ENCODE results near the gene CSMD2.
"Not testable (repeated sequence)": the region's sequence is repeated elsewhere in the genome, so short reads cannot be mapped to it uniquely, and the experiment has no call there.

CSMD2 gene

GRCh38 chr1:34050709-34051485 lies 114.1 kb downstream of the CSMD2 start:
- no peak for DNase-seq

DNA sequence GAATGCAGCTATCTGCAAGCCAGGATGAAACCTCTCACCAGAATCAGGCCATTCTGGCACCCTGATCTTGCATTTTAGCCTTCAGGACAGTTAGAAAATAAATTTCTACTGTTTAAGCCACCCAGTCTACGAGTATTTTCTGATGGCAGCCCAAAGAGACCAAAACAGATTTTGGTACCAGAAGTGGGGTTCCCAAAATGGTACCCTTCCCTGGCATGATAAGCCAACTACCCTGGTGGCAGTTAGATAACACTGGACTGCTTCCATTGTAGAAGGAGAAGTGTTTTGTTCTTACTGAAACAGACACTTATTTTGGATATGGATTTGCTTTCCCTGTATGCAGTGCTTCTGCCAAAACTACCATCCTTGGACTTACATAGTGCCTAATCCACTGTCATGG lies 115.0 kb downstream of the CSMD2 start:
- DNase-seq: no peak

DNA sequence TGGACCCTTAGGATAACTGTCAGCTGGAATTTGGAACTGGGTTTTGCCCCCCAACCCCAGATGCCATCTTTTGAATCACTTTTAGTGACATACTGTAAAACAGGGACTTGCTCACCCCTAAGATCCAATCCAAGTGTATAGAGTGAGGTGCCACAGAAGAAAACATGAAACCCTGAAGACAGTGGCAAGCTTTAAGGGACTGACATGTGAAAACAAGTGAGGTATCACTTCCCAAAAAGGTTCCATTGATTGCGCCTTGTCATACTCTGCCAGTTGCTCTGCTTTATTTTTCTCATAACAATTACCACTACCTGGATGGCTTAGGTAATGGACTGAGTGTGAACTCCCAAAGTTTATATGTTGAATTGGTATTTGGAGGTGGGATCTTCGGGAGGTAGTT lies 115.6 kb downstream of the CSMD2 start:
- no peak for DNase-seq

DNA sequence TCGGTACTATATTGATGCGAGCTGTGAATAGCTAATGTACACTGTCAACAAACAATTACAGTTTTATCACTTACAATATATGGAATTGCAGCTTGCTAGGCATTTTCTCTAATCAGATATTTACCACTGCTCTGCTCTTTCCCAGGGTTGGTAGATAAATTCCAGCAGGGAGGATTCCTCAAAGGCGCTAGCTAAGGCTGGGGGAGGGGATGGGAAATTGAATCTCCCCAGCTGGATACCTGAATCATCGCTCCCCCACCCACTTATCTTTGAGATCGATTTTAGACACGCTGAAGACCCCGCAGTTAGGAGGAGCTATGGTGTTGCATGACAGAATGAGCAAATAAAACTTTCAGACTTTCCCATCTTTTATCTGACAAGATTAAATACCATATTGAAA lies 127.2 kb downstream of the CSMD2 start:
- no peak for DNase-seq

GRCh38 chr1:34037109-34037508 lies 127.9 kb downstream of the CSMD2 start:
- DNase-seq: no peak

- no peak for DNase-seq
Observed at GRCh38 chr1:34034036-34034435, 131.0 kb downstream of the CSMD2 start.

- DNase-seq: no peak
Observed at GRCh38 chr1:34029954-34030353, 135.1 kb downstream of the CSMD2 start.

DNA sequence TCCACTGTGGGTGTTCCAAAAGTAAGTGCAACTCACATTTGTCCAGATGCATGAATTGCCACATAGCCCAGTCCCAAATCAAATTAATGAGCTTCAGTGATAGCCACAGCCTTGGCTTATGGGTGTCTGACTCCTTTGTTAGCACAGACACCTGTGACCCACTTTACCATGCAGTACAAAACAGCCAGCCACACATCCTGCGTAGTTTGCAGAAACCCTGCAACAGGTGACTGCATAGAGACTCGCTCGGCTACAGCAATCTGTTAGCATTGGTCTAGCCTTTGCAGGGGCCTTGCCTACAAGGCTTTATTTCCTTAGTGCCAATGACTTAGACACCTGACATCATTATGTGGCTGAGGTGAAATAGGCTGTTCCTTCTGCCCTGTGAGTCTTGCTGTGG lies 135.5 kb downstream of the CSMD2 start:
- no peak for DNase-seq

GRCh38 chr1:34028381-34029055 lies 136.5 kb downstream of the CSMD2 start:
- DNase-seq: no peak

DNA sequence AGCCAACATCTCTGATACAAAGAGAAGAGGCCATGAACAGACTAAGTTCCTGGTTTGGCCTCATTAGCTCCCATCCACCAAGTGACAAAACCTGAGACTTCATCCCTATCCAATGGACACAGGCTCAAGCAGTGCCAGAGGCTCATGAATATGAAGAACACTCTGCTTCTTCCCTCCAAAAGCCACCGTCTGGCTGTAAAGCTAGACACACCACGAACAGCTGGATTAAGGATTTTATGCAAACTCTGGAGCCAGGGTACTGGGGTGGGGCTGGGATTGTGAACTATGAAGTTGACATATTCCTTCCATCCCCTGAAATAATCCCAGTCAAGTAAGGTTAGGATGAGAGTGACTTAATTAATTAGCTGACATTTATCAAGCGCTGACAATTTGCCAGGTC lies 139.4 kb downstream of the CSMD2 start:
- DNase-seq: no peak

DNA sequence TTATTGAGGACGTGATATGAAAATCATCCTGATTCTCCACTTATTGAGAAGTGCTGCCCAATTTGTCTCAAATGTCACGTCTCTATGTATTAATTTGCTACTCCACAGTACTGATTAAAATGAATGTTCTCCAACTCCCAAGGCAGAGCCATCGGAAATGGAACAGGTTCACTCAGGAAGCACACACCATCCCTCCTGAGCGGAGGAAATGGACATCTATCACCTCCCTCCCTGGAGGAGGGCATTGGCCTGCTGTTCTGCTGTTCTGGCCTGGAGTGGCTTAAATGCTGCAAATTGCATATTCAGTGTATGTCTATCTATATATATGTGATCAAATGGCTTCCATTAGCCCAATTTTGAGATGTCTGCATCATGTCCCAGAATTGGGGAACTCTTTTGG lies 140.5 kb downstream of the CSMD2 start:
- DNase-seq: no peak

GRCh38 chr1:34019741-34020552 lies 145.1 kb downstream of the CSMD2 start:
- DNase-seq: no peak

DNA sequence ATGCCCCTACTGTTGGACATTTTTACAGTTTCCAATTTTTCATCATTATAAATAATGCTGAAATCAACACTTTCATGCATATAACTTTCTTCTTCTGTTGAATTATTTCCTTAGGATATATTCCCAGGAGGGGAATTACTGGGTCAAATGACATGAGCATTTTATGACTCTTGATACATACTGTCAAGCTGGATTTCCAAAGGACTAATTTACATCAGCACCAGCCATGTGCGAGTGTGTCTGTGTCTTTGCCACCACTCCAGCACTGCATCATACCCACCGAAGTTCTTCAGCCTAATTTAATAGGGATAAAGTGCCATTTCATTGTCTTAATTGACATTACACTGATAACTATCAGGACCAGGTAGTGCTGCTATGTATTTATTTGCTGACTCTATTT lies 146.7 kb downstream of the CSMD2 start:
- no peak for DNase-seq

- DNase-seq: not testable (repeated sequence)
Observed at GRCh38 chr1:34016281-34016680, 148.7 kb downstream of the CSMD2 start.

DNA sequence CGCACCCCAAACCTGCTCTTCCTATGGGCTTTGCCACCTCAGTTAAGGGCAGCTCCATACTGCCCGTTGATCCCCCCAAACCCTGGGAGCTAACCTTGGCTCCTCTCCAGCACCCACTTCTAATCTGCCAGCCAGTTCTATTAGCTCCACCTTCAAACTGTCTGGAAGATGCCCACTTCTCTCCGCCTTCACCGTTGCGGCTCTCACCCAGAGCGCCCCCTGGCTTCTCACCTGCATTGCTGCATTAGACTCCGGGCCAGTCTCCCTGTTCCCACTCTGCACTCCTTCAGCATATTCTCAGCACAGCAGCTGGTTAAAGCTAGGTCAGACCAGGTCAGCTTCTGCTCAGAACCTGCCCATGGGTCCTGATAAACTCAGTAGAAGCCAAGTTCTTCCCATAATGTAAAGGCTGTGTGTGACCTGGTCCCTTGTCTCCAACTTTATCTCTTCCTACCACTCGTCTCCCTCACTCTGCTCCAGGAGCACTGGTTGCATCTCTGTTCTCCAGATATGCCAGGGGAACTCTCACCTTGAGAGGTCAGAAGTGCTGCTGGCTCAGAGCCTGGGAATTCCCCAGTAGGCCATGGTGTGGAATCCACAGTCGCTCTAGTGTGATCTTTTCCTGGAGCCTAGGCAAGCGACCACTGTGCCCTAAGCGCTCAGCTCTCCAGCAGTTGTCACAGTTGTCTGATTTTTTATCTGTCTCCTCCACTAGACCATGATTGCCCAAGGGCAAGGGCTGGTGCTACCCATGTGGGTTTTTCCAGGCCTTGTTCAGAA lies 150.9 kb downstream of the CSMD2 start:
- no peak for DNase-seq

- no peak for DNase-seq
Observed at GRCh38 chr1:34013136-34013535, 151.9 kb downstream of the CSMD2 start.

DNA sequence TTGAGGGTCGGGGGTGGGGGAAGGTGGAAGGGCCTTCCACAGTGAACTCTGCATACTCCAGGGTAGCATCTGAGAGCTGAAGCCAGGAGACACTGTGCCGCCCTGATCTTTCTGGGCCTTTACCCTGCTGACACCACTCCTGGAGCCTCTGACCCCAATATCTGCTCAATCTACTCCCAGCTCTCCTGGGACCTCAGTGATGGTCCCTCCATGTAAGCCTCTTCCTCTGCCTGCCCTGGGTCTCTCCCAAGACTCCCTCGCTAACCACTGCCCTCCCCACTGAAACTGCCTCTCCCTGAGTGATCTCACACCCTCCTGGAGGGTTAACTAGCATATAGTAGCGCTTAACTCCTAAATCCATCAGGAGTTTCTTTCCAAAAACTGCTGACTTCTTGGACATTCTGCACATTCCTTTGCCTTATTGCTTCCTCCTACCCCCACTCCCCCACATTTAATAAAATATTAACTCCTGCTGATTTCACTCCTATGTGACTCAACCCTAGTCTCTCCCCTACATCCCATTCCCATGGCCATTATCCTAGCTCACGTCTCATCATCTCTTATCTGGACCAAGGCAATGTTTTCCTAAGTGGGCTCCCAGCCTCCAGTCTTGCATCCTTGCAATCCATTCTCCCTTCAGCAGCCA lies 155.6 kb downstream of the CSMD2 start:
- DNase-seq: no peak

DNA sequence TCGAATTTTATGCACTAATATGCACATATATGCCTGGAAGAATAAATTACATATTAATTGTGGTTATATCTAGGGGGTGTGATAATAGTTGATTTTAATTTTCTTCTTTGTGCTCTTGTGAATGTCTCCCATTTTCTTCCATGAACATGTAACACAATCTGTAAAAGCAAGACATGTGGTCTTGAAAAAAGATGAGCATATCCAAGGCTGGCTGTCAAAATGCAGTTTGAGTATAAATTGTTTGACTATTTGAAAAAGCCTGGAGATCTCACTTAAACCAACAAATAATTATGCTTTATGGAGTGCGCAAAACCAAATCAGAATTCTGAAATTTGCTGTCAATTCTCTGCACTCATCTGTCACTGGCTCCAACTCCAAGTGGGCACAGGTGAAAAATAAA lies 157.3 kb downstream of the CSMD2 start:
- no peak for DNase-seq

GRCh38 chr1:34005309-34005708 lies 159.7 kb downstream of the CSMD2 start:
- no peak for DNase-seq

- no peak for DNase-seq
Observed at GRCh38 chr1:34002810-34003209, 162.2 kb downstream of the CSMD2 start.

DNA sequence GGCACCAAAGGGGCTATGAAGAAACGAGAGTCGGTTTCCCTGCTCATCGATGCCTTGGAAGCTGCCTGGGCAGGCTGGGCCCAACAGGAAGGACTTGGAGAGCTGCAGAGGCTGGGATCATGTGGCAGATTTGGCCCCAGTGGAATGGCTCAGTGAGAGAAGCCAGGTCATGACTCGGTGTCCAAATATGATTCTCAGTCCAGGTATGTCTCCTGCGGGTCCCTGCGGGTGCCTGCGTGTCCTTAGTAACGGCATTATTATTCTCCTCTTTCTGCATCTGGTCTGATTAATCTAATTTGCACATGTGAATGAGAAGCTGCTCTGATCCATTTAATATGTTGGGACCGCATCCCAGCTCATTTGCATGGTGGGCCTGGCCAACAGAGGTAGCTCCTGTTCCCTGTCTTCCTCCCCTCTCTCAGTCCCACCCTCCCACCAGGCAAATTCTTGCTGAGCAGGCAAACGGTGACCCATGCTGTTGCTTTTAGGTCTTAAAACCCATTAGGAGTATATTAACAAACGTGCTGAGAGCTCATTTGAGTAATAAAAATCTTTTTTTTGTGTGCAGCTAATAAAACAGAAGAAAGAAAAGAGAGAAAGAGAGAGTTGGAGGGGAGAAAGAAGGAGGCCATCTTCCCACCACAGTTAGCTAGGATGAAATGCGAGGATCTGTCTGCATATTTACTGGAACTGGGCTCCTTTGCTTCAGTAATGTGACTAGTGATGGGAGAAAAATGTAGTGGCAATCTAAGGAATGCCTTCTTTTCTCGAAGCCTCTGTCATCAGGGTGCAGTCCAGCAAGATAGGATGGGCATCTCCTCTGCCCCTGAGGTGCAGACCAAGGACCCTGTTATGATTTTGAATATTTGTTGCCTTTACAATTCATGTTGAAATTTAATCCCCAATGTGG lies 167.6 kb downstream of the CSMD2 start:
- no peak for DNase-seq
